Islet precursor cell (in vitro differentiated cells): Measurements from ENCODE around the gene CCDC85A.

ENCODE experiments used
- DNase-seq: peaks from one replicate; pipeline ENCODE4 v3.0.0-alpha.2; 2018

The CCDC85A gene

GRCh38 chr2:56244911-56245530, 61.2 kb downstream of the CCDC85A start:
- no peak for DNase-seq

GRCh38 chr2:56248965-56249742, 65.4 kb downstream of the CCDC85A start:
- no peak for DNase-seq

- DNase-seq = no peak
Measured at GRCh38 chr2:56250153-56250729, 66.5 kb downstream of the CCDC85A start.

- no peak for DNase-seq
Measured at GRCh38 chr2:56260415-56260814, 76.6 kb downstream of the CCDC85A start.

GRCh38 chr2:56262241-56262640, 78.5 kb downstream of the CCDC85A start:
- DNase-seq = no peak

GRCh38 chr2:56263876-56264275, 80.1 kb downstream of the CCDC85A start:
- no peak for DNase-seq

GRCh38 chr2:56266761-56267414, 83.1 kb downstream of the CCDC85A start:
- no peak for DNase-seq

- no peak for DNase-seq
Measured at GRCh38 chr2:56267415-56267788, 83.6 kb downstream of the CCDC85A start.

- DNase-seq = no peak
Measured at GRCh38 chr2:56268856-56269255, 85.1 kb downstream of the CCDC85A start.

- no peak for DNase-seq
Measured at GRCh38 chr2:56271275-56271674, 87.5 kb downstream of the CCDC85A start.

GRCh38 chr2:56285224-56285623, 101.4 kb downstream of the CCDC85A start:
- DNase-seq = no peak

- no peak for DNase-seq
Measured at GRCh38 chr2:56286936-56287335, 103.1 kb downstream of the CCDC85A start.

- DNase-seq = no peak
Measured at GRCh38 chr2:56287508-56287907, 103.7 kb downstream of the CCDC85A start.

GRCh38 chr2:56287974-56288373, 104.2 kb downstream of the CCDC85A start:
- DNase-seq = no peak

- no peak for DNase-seq
Measured at GRCh38 chr2:56288838-56289580, 105.2 kb downstream of the CCDC85A start.

- DNase-seq = no peak
Measured at GRCh38 chr2:56291711-56292110, 107.9 kb downstream of the CCDC85A start.

- no peak for DNase-seq
Measured at GRCh38 chr2:56292951-56293350, 109.2 kb downstream of the CCDC85A start.

GRCh38 chr2:56295666-56296065, 111.9 kb downstream of the CCDC85A start:
- DNase-seq = no peak

GRCh38 chr2:56297671-56298070, 113.9 kb downstream of the CCDC85A start:
- DNase-seq = no peak

GRCh38 chr2:56299171-56299691, 115.4 kb downstream of the CCDC85A start:
- no peak for DNase-seq

GRCh38 chr2:56309626-56310170, 125.9 kb downstream of the CCDC85A start:
- no peak for DNase-seq

GRCh38 chr2:56313500-56313921, 129.7 kb downstream of the CCDC85A start:
- no peak for DNase-seq
